Measurements from ENCODE around the gene ELMO1.

- TF ChIP-seq POLR2A (IDR thresholded peaks at IDR 0.05) (no peak), CTCF (IDR thresholded peaks at IDR 0.05) (no peak)
Measured at GRCh38 chr7:36920433-36920832, 528.2 kb downstream of the ELMO1 start.

Measured in lower leg skin (tissue), 3 donors.